HCT116 (cell line): ENCODE results near the gene SLC30A7. TPM values are rescaled to one million over a fixed set of nuclear protein-coding genes. Genes with fewer than 3 reads are reported as not detected.

Experiments
- ATAC-seq: fragments of 200-7000 bp; cut with Tn5 transposase; 2 replicates; pipeline ENCODE4 v1.9.1; 2020; ENCODE audit warnings: mild to moderate bottlenecking, moderate library complexity
- BruUV-seq: library from RNA; stranded (reverse); fragments of 400-500 nt; replicated peaks from 2 replicates; lab custom pipeline; 2021; lab: Mats Ljungman, UMichigan
- CTCF ChIA-PET: fragments of 300-600 bp; sonication (Branson Sonifier 250); formaldehyde crosslinking; loops from one replicate; lab custom pipeline; 2021; ENCODE audit warnings: antibody characterized with exemption; lab: Charles Lee
- POLR2A ChIA-PET: fragments of 300-600, 350-600 bp; sonication (Branson Sonifier 250); formaldehyde crosslinking; loops from one replicate; lab custom pipeline; 2021; ENCODE audit warnings: antibody characterized with exemption; lab: Charles Lee
- RAD21 ChIA-PET, 2 experiments: fragments of 300-600 bp; sonication (Branson Sonifier 250); formaldehyde crosslinking; loops; one replicate each; lab custom pipeline; 2023; ENCODE audit warnings: low total read pairs in 2 of 2; ENCODE audit not compliant: uncharacterized antibody in 2 of 2, unreplicated experiment in 2 of 2, low non-redundant PET in 1 of 2; lab: Charles Lee
- DNase-seq: peaks from one replicate; pipeline ENCODE4 v3.0.0-alpha.2; 2010; ENCODE audit warnings: low read depth, low spot score
- H2AFZ ChIP-seq: fragments of 200-600 bp; shearing (Covaris generic), sonication (generic); 2 replicates; pipeline ENCODE4 v1.6.1; 2017; ENCODE audit warnings: low read depth, mixed run types, mixed read lengths, antibody characterized with exemption, low read length; ENCODE audit not compliant: poor library complexity, severe bottlenecking
- H3K27ac ChIP-seq: 2 replicates; pipeline ENCODE4 v1.5.1; 2012; ENCODE audit warnings: low read depth, low read length
- H3K27me3 ChIP-seq: fragments of 200-600 bp; sonication (generic); 2 replicates; pipeline ENCODE4 v1.6.1; 2016; ENCODE audit warnings: mixed run types, low read length, mixed read lengths; ENCODE audit not compliant: insufficient read depth
- H3K36me3 ChIP-seq, 2 experiments: fragments of 200-500 bp in 1 of 2; fragments of 200-600 bp in 1 of 2; sonication (Bioruptor generic) in 1 of 2; sonication (generic) in 1 of 2; 2 replicates each; pipeline versions ENCODE4 v1.5.1 to v1.6.1; 2014 to 2016; ENCODE audit warnings: low read length in 2 of 2, inconsistent platforms in 1 of 2, mixed read lengths in 1 of 2, mixed run types in 1 of 2; ENCODE audit not compliant: insufficient read depth in 2 of 2, control insufficient read depth in 1 of 2
- H3K4me1 ChIP-seq, 2 experiments: fragments of 200-600 bp in 1 of 2; sonication (generic) in 1 of 2; 2 replicates each; pipeline versions ENCODE4 v1.5.1 to v1.6.1; 2012 to 2017; ENCODE audit warnings: low read length in 2 of 2, inconsistent platforms in 1 of 2, mild to moderate bottlenecking in 1 of 2, mixed read lengths in 1 of 2, mixed run types in 1 of 2, moderate library complexity in 1 of 2; ENCODE audit not compliant: insufficient read depth in 2 of 2, control insufficient read depth in 1 of 2
- H3K4me2 ChIP-seq: fragments of 200-600 bp; sonication (generic); 2 replicates; pipeline ENCODE4 v1.6.1; 2017; ENCODE audit warnings: mixed run types, low read length, mixed read lengths
- H3K4me3 ChIP-seq, 2 experiments: fragments of 200-600 bp in 1 of 2; sonication (generic) in 1 of 2; replicated peaks in 1 of 2; 2 replicates each; pipeline ENCODE4 v1.5.1; 2011 to 2016; ENCODE audit warnings: low read length in 2 of 2, control low read depth in 1 of 2, low read depth in 1 of 2, mild to moderate bottlenecking in 1 of 2, mixed read lengths in 1 of 2, mixed run types in 1 of 2
- H3K79me2 ChIP-seq: fragments of 200-600 bp; sonication (generic); 2 replicates; pipeline ENCODE4 v1.6.1; 2017; ENCODE audit warnings: mild to moderate bottlenecking, mixed run types, low read length, moderate library complexity, mixed read lengths; ENCODE audit not compliant: insufficient read depth
- H3K9ac ChIP-seq: fragments of 200-600 bp; sonication (generic); 2 replicates; pipeline ENCODE4 v1.6.1; 2016; ENCODE audit warnings: low read length, mixed read lengths
- H3K9me2 ChIP-seq: fragments of 200-600 bp; sonication (generic), shearing (Covaris generic); 2 replicates; pipeline ENCODE4 v1.6.1; 2017; ENCODE audit warnings: mixed run types, mild to moderate bottlenecking, moderate library complexity; ENCODE audit not compliant: insufficient read depth
- H3K9me3 ChIP-seq, 2 experiments: fragments of 200-500 bp in 1 of 2; fragments of 200-600 bp in 1 of 2; sonication (Bioruptor generic) in 1 of 2; sonication (generic) in 1 of 2; 2 replicates each; pipeline ENCODE4 v1.6.1; 2014 to 2017; ENCODE audit warnings: low read length in 2 of 2, mixed read lengths in 2 of 2, inconsistent platforms in 1 of 2, low read depth in 1 of 2, mild to moderate bottlenecking in 1 of 2, mixed run types in 1 of 2, moderate library complexity in 1 of 2; ENCODE audit not compliant: control insufficient read depth in 1 of 2, insufficient read depth in 1 of 2
- H4K20me1 ChIP-seq: fragments of 200-600 bp; sonication (generic), shearing (Covaris generic); 2 replicates; pipeline ENCODE4 v1.6.1; 2017; ENCODE audit warnings: mixed run types, mild to moderate bottlenecking, moderate library complexity; ENCODE audit not compliant: insufficient read depth
- ATF3 ChIP-seq: IDR thresholded peaks from 2 replicates; pipeline ENCODE4 v1.6.1; 2012
- CBX3 ChIP-seq: IDR thresholded peaks from 2 replicates; pipeline ENCODE4 v1.6.1; 2012; ENCODE audit warnings: low read depth
- CEBPB ChIP-seq: IDR thresholded peaks from 2 replicates; pipeline ENCODE4 v1.6.1; 2012; ENCODE audit warnings: low read depth
- EGR1 ChIP-seq: IDR thresholded peaks from 2 replicates; pipeline ENCODE4 v1.6.1; 2012; ENCODE audit warnings: low read depth
- EZH2 ChIP-seq: fragments of 200-600 bp; sonication (generic); IDR thresholded peaks from 2 replicates; pipeline ENCODE4 v1.6.1; 2017; ENCODE audit warnings: antibody characterized with exemption, mixed run types
- EZH2phosphoT487 ChIP-seq: fragments of 200-600 bp; IDR thresholded peaks from 2 replicates; pipeline ENCODE4 v1.6.1; 2018; ENCODE audit warnings: antibody characterized with exemption, borderline replicate concordance
- FOSL1 ChIP-seq: IDR thresholded peaks from 2 replicates; pipeline ENCODE4 v1.6.1; 2012; ENCODE audit warnings: low read depth
- JUND ChIP-seq: IDR thresholded peaks from 2 replicates; pipeline ENCODE4 v1.6.1; 2012
- POLR2A ChIP-seq: IDR thresholded peaks from 2 replicates; pipeline ENCODE4 v1.7.0; 2011; ENCODE audit warnings: borderline replicate concordance; ENCODE audit not compliant: insufficient read depth, insufficient read length; ENCODE audit errors: extremely low read depth
- POLR2AphosphoS5 ChIP-seq: IDR thresholded peaks from 2 replicates; pipeline ENCODE4 v1.6.1; 2011; ENCODE audit warnings: mild to moderate bottlenecking, low read depth, low read length, moderate library complexity
- RAD21 ChIP-seq: IDR thresholded peaks from 2 replicates; pipeline ENCODE4 v1.6.1; 2012; ENCODE audit warnings: low read depth, mild to moderate bottlenecking
- REST ChIP-seq: IDR thresholded peaks from 2 replicates; pipeline ENCODE4 v1.6.1; 2012; ENCODE audit warnings: low read depth
- SIN3A ChIP-seq: IDR thresholded peaks from 2 replicates; pipeline ENCODE4 v1.6.1; 2012; ENCODE audit warnings: low read depth
- SP1 ChIP-seq: IDR thresholded peaks from 2 replicates; pipeline ENCODE4 v1.6.1; 2012; ENCODE audit warnings: low read depth
- SRF ChIP-seq: IDR thresholded peaks from 2 replicates; pipeline ENCODE4 v1.6.1; 2012; ENCODE audit warnings: low read depth
- ZBTB33 ChIP-seq: IDR thresholded peaks from 2 replicates; pipeline ENCODE4 v1.6.1; 2011; ENCODE audit warnings: mild to moderate bottlenecking, low read length, moderate library complexity; ENCODE audit not compliant: insufficient replicate concordance; ENCODE audit errors: extremely low read depth
- ZFX ChIP-seq: fragments of 450-650 bp; IDR thresholded peaks from 2 replicates; pipeline ENCODE4 v1.6.1; 2017
- ZNF274 ChIP-seq: fragments of 200-500 bp; sonication (Bioruptor generic); IDR thresholded peaks from 2 replicates; pipeline ENCODE4 v1.6.1; 2014; ENCODE audit warnings: mild to moderate bottlenecking, low read depth, low read length, inconsistent platforms
- intact Hi-C: fragments of 100-400 bp; cut with micrococcal nuclease; formaldehyde crosslinking; loops from 2 replicates; pipeline ENCODE4 v1.10.0; 2022
- total RNA-seq: library from RNA; stranded (reverse); gene quantifications from one replicate; pipeline ENCODE4 v1.2.1, GENCODE V29; 2021; ENCODE audit not compliant: unreplicated experiment
- TF ChIP-seq, protein P1 (sequence below), 3 experiments: fragments of 200-600 bp in 1 of 3; sonication (generic) in 1 of 3; IDR thresholded peaks in 2 of 3; conservative IDR thresholded peaks in 1 of 3; 2 replicates each; pipeline ENCODE4 v1.5.1; 2012 to 2017; ENCODE audit warnings: low read depth in 2 of 3, low read length in 2 of 3, antibody characterized with exemption in 1 of 3, borderline replicate concordance in 1 of 3, control low read depth in 1 of 3, mild to moderate bottlenecking in 1 of 3, mixed read lengths in 1 of 3, mixed run types in 1 of 3, moderate library complexity in 1 of 3; ENCODE audit not compliant: insufficient read depth in 1 of 3

The SLC30A7 gene
- total RNA-seq, 1 experiment from 2014 or later: 23.3 TPM

DNA sequence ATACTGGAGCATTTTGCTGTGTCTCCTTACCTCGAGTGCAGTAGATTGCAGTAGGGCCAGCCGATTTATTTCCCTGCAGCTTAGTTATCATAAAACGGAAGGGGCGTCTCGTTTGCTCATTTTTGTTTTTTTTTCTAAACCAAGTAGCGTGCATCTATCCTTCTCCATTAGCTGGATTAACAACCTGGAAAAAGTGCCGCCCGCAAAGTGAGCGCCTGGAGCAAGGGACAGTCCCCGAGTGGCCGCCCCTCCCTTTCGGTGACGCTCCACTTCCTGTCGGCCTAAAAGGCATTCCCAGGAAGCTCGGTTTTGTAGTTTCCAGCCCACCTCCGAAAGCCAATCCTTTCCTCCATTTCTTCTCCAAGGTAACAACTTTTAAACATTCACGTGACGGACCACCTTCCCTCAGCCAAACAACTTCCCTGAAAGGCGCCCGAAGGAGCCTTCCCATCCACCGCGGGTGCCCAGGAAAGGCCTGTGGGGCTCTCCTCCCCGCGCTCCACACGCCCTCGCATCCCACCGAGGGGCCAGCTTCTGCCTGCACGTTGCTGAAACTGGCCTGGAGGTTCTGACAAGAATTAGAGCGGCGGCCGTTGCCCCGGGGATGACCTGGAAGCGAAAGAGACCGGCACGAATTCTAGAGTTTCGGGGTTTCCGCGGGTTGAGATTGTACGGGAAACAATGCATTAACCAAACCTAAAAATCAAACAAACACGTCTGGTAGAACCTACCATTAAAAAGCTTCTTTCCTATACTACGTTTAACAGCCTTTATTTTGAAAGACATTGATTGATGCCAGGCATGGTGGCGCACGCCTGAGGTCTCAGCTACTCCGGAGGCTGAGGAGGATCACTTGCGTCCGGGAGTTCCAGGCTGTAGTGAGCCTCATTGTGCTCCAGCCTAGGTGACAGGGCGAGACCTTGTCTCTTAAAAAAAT, 1.0 kb upstream of the SLC30A7 start, which contains the start of gene EXTL2:
Gene EXTL2 (minus strand): TSS at position 240 of the 937 bp plus-strand sequence. CDS start 6,085 bp downstream, outside the sequence.
- Histone ChIP-seq H3K9me2 (no peaks in the 10 kb centered on the region), H2AFZ (no peak within 1 kb of the TSS), H4K20me1 (no peaks in the 10 kb centered on the region), H3K4me1 (peaks cover 10 to 11% of the 10 kb centered on the region in 2 experiments), H3K4me2 (peak within 1 kb of the TSS; percentile 82), H3K9me3 (peaks cover 0 to 2% of the 10 kb centered on the region in 2 experiments; a peak in 1 of 4 replicates), H3K27me3 (no peaks in the 10 kb centered on the region), H3K36me3 (peaks cover 5 to 9% of the 10 kb centered on the region in 2 experiments; a peak in 3 of 4 replicates), H3K4me3 (peak within 1 kb of the TSS; percentile 89 to 95), H3K27ac (peak within 1 kb of the TSS; percentile 93), H3K79me2 (peaks cover 61% of the 10 kb centered on the region), H3K9ac (peak within 1 kb of the TSS; percentile 89)
- intact Hi-C loops: no loop called here
- CTCF ChIA-PET: interaction anchor here (0.8 to 1.8 kb wide), 5 partner anchors 26 to 439 kb away, joined by 3 to 8 read pairs (median 4); no protein-coding TSS in a partner anchor
- POLR2A ChIA-PET: interaction anchor here (0.6 to 1.8 kb wide), 5 partner anchors 9 to 424 kb away, joined by 3 to 8 read pairs (median 3); no protein-coding TSS in a partner anchor
- RAD21 ChIA-PET: no interaction called here
- peak; percentile 71 for ATAC-seq
- BruUV-seq: no TSS peak
- DNase-seq: peak; percentile 86
- no peak for TF ChIP-seq EZH2
- no peak for TF ChIP-seq ZNF274
- no peak for TF ChIP-seq ATF3
- no peak for TF ChIP-seq EGR1
- TF ChIP-seq FOSL1: no peak
- no peak for TF ChIP-seq CBX3
- TF ChIP-seq ZFX: no peak; the same call in 1 of the 2 replicates
- TF ChIP-seq SRF: peak; percentile 91
- TF ChIP-seq SP1: no peak
- TF ChIP-seq POLR2AphosphoS5: peak; percentile 75
- TF ChIP-seq, protein P1, sequence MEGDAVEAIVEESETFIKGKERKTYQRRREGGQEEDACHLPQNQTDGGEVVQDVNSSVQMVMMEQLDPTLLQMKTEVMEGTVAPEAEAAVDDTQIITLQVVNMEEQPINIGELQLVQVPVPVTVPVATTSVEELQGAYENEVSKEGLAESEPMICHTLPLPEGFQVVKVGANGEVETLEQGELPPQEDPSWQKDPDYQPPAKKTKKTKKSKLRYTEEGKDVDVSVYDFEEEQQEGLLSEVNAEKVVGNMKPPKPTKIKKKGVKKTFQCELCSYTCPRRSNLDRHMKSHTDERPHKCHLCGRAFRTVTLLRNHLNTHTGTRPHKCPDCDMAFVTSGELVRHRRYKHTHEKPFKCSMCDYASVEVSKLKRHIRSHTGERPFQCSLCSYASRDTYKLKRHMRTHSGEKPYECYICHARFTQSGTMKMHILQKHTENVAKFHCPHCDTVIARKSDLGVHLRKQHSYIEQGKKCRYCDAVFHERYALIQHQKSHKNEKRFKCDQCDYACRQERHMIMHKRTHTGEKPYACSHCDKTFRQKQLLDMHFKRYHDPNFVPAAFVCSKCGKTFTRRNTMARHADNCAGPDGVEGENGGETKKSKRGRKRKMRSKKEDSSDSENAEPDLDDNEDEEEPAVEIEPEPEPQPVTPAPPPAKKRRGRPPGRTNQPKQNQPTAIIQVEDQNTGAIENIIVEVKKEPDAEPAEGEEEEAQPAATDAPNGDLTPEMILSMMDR (IDR thresholded peaks at IDR 0.05 in 2 of 3, conservative IDR thresholded peaks at IDR 0.05 in 1 of 3; ENCODE audit: borderline replicate concordance in 1 of 3, insufficient read depth in 1 of 3, low read depth in 2 of 3, low read length in 2 of 3): no peak
- TF ChIP-seq EZH2phosphoT487: no peak
- no peak for TF ChIP-seq JUND
- TF ChIP-seq REST: no peak
- TF ChIP-seq SIN3A: 0 out of 2 replicates have a peak, but pooled peaks have one; percentile 7
- no peak for TF ChIP-seq ZBTB33
- TF ChIP-seq RAD21: no peak
- peak; percentile 32 for TF ChIP-seq POLR2A
- no peak for TF ChIP-seq CEBPB
